K562 (cell line): ENCODE data around the gene RASIP1. TPM values are rescaled to one million over a fixed set of nuclear protein-coding genes. Genes with fewer than 3 reads are reported as not detected.

Experiments
- BRCA1 ChIP-seq, 2 experiments: fragments of 450-650 bp in 1 of 2; sonication (generic) in 1 of 2; formaldehyde crosslinking in 1 of 2; IDR thresholded peaks; 2 replicates each; pipeline versions ENCODE4 v1.5.0 to v1.6.1; 2017 to 2020; ENCODE audit warnings: mild to moderate bottlenecking in 1 of 2, missing genetic modification reagents in 1 of 2
- CBFA2T3 ChIP-seq: fragments of 450-650 bp; IDR thresholded peaks from 2 replicates; pipeline ENCODE4 v1.6.1; 2017
- DACH1 ChIP-seq: fragments of 450-650 bp; IDR thresholded peaks from 2 replicates; pipeline ENCODE4 v1.6.1; 2018; ENCODE audit not compliant: partially characterized antibody
- FOS ChIP-seq: IDR thresholded peaks from 3 replicates; pipeline ENCODE4 v1.6.1; 2011; ENCODE audit not compliant: insufficient read length; ENCODE audit errors: extremely low read depth
- FOXJ2 ChIP-seq: fragments of 200-800 bp; sonication (Bioruptor generic); IDR thresholded peaks from 2 replicates; pipeline ENCODE4 v1.6.1; 2016; ENCODE audit warnings: missing genetic modification characterization, missing compliant biosample characterization
- FOXK2 ChIP-seq, 2 experiments: fragments of 450-650 bp; IDR thresholded peaks in 1 of 2; conservative IDR thresholded peaks in 1 of 2; 2 replicates each; pipeline ENCODE4 v1.6.1; 2016; ENCODE audit warnings: low read depth in 2 of 2, mild to moderate bottlenecking in 1 of 2
- HSF4 ChIP-seq: fragments of 250-450 bp; sonication (Bioruptor Pico); IDR thresholded peaks from 2 replicates; pipeline ENCODE4 v2.1.2; 2022; ENCODE audit warnings: mild to moderate bottlenecking, moderate library complexity, borderline replicate concordance
- MYBL2 ChIP-seq, 2 experiments: fragments of 450-650 bp in 1 of 2; sonication (generic) in 1 of 2; formaldehyde crosslinking in 1 of 2; IDR thresholded peaks; 2 replicates each; pipeline versions ENCODE4 v1.6.1 to v1.8.1; 2017 to 2022; ENCODE audit warnings: borderline replicate concordance in 1 of 2, inconsistent platforms in 1 of 2, low read depth in 1 of 2, mild to moderate bottlenecking in 1 of 2, missing genetic modification reagents in 1 of 2, moderate library complexity in 1 of 2
- NELFE ChIP-seq: IDR thresholded peaks from 2 replicates; pipeline ENCODE4 v1.6.1; 2011; ENCODE audit warnings: mild to moderate bottlenecking; ENCODE audit not compliant: insufficient read depth, insufficient read length
- PCBP2 ChIP-seq: fragments of 200-400 bp; formaldehyde crosslinking; IDR thresholded peaks from 2 replicates; pipeline ENCODE4 v1.6.1; 2018; ENCODE audit warnings: low read length, low read depth, mild to moderate bottlenecking, moderate library complexity; ENCODE audit not compliant: poor library complexity, severe bottlenecking
- RBBP5 ChIP-seq: fragments of 200-600 bp; sonication (generic); IDR thresholded peaks from 2 replicates; pipeline ENCODE4 v1.6.1; 2012; ENCODE audit warnings: borderline replicate concordance, mild to moderate bottlenecking, low read length, control low read depth, inconsistent platforms; ENCODE audit not compliant: insufficient read depth, poor library complexity, severe bottlenecking
- TBL1XR1 ChIP-seq, 2 experiments: IDR thresholded peaks; 2 replicates each; pipeline ENCODE4 v1.6.1; 2012; ENCODE audit warnings: improper control_type of control experiment in 2 of 2, low read length in 2 of 2, mild to moderate bottlenecking in 1 of 2
- TCF3 ChIP-seq: sonication (generic); formaldehyde crosslinking; IDR thresholded peaks from 2 replicates; pipeline ENCODE4 v1.4.0; 2020; ENCODE audit warnings: mild to moderate bottlenecking, missing genetic modification reagents
- ZBTB8A ChIP-seq: fragments of 450-650 bp; IDR thresholded peaks from 2 replicates; pipeline ENCODE4 v1.6.1; 2018; ENCODE audit warnings: mild to moderate bottlenecking, moderate library complexity; ENCODE audit not compliant: partially characterized antibody
- ZFP1 ChIP-seq: fragments of 450-650 bp; formaldehyde crosslinking; IDR thresholded peaks from 2 replicates; pipeline ENCODE4 v1.4.0; 2020; ENCODE audit warnings: mild to moderate bottlenecking, mixed read lengths
- ZFPM2 ChIP-seq: fragments of 250-450 bp; sonication (Bioruptor Pico); IDR thresholded peaks from 2 replicates; pipeline ENCODE4 v1.5.1; 2022; ENCODE audit warnings: mild to moderate bottlenecking
- ZNF140 ChIP-seq: fragments of 250-450 bp; sonication (Bioruptor Pico); IDR thresholded peaks from 2 replicates; pipeline ENCODE4 v1.8.0; 2021; ENCODE audit warnings: moderate library complexity, mild to moderate bottlenecking, inconsistent platforms
- ZNF699 ChIP-seq: fragments of 250-450 bp; sonication (Bioruptor Pico); IDR thresholded peaks from 2 replicates; pipeline ENCODE4 v1.8.0; 2021; ENCODE audit warnings: mild to moderate bottlenecking, moderate library complexity; ENCODE audit not compliant: insufficient replicate concordance
- polyA plus RNA-seq, 8 experiments: library from polyadenylated mRNA; depleted of rRNA in 4 of 8; stranded (reverse) in 5 of 8; unstranded in 3 of 8; fragments of >200 nt; fragmentation: Nextera tagmentation in 2 of 8; fragmentation: Illumina TruSeq in 1 of 8; extraction: Ambion mirVana in 2 of 8; extraction: Trizol in 1 of 8; gene quantifications; 2 replicates each; pipeline versions ENCODE4 v1.2.1 to v1.2.3, GENCODE V29; 2011 to 2014; ENCODE audit warnings: inconsistent platforms in 1 of 8, missing spikeins in 1 of 8
- total RNA-seq, 7 experiments: library from RNA; depleted of rRNA in 6 of 7; stranded (reverse); fragments of >200 nt in 6 of 7; fragmentation: Illumina TruSeq in 2 of 7; extraction: Trizol in 2 of 7; gene quantifications; 2 replicates each; pipeline versions ENCODE4 v1.2.1 to v1.2.3, GENCODE V29; 2011 to 2021; ENCODE audit warnings: low replicate concordance in 1 of 7
- TF ChIP-seq, protein P1 (sequence below): sonication (generic); formaldehyde crosslinking; IDR thresholded peaks from 2 replicates; pipeline ENCODE4 v1.8.1; 2023; ENCODE audit warnings: mild to moderate bottlenecking, missing genetic modification reagents, moderate library complexity
- TF ChIP-seq, protein P2 (sequence below), 2 experiments: IDR thresholded peaks; 2 replicates each; pipeline ENCODE4 v1.6.1; 2012; ENCODE audit warnings: improper control_type of control experiment in 2 of 2, low read depth in 2 of 2, low read length in 2 of 2, borderline replicate concordance in 1 of 2
- TF ChIP-seq, protein P3 (sequence below): fragments of 250-450 bp; sonication (Bioruptor Pico); IDR thresholded peaks from 2 replicates; pipeline ENCODE4 v1.5.0; 2020; ENCODE audit warnings: mild to moderate bottlenecking
- TF ChIP-seq, protein P4 (sequence below): IDR thresholded peaks from 2 replicates; pipeline ENCODE4 v1.6.1; 2012; ENCODE audit warnings: low read depth, low read length, improper control_type of control experiment, borderline replicate concordance

The RASIP1 gene
- total and polyA plus RNA-seq, 9 of the 15 experiments (the other 6 are each of a cell fraction or from before 2014, with no cell fraction given), result 0.20 to 4.7 (median 1.5) TPM

DNA sequence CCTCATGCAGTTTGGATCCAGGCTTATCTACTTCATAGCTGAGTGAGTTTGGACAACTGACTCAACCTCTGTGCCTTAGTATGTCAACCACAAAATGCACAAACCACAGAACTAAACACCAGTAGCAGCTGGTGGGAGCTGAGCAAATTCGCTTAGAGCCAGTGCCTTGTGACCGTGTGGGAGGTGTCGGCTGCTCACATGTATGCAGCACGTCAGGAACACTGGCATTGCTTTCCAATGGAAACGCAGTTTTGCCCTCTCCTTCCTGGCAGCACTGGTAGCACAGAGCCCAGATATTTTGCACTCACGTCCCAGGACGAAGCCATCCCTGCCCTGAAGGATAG is 59.3 kb downstream of the RASIP1 start (continued):
- TF ChIP-seq, protein P1, sequence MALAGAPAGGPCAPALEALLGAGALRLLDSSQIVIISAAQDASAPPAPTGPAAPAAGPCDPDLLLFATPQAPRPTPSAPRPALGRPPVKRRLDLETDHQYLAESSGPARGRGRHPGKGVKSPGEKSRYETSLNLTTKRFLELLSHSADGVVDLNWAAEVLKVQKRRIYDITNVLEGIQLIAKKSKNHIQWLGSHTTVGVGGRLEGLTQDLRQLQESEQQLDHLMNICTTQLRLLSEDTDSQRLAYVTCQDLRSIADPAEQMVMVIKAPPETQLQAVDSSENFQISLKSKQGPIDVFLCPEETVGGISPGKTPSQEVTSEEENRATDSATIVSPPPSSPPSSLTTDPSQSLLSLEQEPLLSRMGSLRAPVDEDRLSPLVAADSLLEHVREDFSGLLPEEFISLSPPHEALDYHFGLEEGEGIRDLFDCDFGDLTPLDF (CRISPR knock-in tag), result no peak
- TF ChIP-seq ZFP1 (CRISPR knock-in tag) (no peak), MYBL2 (IDR thresholded peaks at IDR 0.05; ENCODE audit: low read depth) (no peak), MYBL2 (CRISPR knock-in tag; IDR thresholded peaks at IDR 0.05; ENCODE audit: borderline replicate concordance) (no peak), CBFA2T3 (peak; percentile 65), ZBTB8A (no peak), TCF3 (CRISPR knock-in tag) (peak; percentile 64), PCBP2 (no peak), HSF4 (CRISPR knock-in tag) (no peak), FOXJ2 (tag) (no peak), ZNF699 (no peak), FOXK2 (conservative IDR thresholded peaks at IDR 0.05 in 1 of 2, IDR thresholded peaks at IDR 0.05 in 1 of 2; ENCODE audit: low read depth in 2 of 2) (no peak; a peak in 1 of 4 replicates), TBL1XR1 (IDR thresholded peaks at IDR 0.05; ENCODE audit: low read length in 2 of 2) (no peak), ZFPM2 (CRISPR knock-in tag) (no peak), BRCA1 (IDR thresholded peaks at IDR 0.05) (no peak), BRCA1 (CRISPR knock-in tag; IDR thresholded peaks at IDR 0.05) (no peak), FOS (no peak), ZNF140 (CRISPR knock-in tag) (no peak), RBBP5 (peak; percentile 38), NELFE (no peak), DACH1 (no peak)
- TF ChIP-seq, protein P2, sequence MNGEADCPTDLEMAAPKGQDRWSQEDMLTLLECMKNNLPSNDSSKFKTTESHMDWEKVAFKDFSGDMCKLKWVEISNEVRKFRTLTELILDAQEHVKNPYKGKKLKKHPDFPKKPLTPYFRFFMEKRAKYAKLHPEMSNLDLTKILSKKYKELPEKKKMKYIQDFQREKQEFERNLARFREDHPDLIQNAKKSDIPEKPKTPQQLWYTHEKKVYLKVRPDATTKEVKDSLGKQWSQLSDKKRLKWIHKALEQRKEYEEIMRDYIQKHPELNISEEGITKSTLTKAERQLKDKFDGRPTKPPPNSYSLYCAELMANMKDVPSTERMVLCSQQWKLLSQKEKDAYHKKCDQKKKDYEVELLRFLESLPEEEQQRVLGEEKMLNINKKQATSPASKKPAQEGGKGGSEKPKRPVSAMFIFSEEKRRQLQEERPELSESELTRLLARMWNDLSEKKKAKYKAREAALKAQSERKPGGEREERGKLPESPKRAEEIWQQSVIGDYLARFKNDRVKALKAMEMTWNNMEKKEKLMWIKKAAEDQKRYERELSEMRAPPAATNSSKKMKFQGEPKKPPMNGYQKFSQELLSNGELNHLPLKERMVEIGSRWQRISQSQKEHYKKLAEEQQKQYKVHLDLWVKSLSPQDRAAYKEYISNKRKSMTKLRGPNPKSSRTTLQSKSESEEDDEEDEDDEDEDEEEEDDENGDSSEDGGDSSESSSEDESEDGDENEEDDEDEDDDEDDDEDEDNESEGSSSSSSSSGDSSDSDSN (IDR thresholded peaks at IDR 0.05; ENCODE audit: borderline replicate concordance in 1 of 2, low read depth in 2 of 2, low read length in 2 of 2), result no peak
- TF ChIP-seq, protein P3, sequence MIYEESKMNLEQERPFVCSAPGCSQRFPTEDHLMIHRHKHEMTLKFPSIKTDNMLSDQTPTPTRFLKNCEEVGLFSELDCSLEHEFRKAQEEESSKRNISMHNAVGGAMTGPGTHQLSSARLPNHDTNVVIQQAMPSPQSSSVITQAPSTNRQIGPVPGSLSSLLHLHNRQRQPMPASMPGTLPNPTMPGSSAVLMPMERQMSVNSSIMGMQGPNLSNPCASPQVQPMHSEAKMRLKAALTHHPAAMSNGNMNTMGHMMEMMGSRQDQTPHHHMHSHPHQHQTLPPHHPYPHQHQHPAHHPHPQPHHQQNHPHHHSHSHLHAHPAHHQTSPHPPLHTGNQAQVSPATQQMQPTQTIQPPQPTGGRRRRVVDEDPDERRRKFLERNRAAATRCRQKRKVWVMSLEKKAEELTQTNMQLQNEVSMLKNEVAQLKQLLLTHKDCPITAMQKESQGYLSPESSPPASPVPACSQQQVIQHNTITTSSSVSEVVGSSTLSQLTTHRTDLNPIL (CRISPR knock-in tag), result no peak
- TF ChIP-seq, protein P4, sequence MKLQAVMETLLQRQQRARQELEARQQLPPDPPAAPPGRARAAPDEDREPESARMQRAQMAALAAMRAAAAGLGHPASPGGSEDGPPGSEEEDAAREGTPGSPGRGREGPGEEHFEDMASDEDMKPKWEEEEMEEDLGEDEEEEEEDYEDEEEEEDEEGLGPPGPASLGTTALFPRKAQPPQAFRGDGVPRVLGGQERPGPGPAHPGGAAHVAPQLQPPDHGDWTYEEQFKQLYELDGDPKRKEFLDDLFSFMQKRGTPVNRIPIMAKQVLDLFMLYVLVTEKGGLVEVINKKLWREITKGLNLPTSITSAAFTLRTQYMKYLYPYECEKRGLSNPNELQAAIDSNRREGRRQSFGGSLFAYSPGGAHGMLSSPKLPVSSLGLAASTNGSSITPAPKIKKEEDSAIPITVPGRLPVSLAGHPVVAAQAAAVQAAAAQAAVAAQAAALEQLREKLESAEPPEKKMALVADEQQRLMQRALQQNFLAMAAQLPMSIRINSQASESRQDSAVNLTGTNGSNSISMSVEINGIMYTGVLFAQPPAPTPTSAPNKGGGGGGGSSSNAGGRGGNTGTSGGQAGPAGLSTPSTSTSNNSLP, result no peak
